GM18520 (cell line): ENCODE results near the gene KCNMA1.

Source experiments
- ATAC-seq: cut with Tn5 transposase; IDR thresholded peaks from one replicate; pipeline ENCODE4 v1.9.1; 2021; ENCODE audit not compliant: unreplicated experiment

KCNMA1 gene

GRCh38 chr10:76864922-76865321, 772.7 kb downstream of the KCNMA1 start:
- no peak for ATAC-seq

DNA sequence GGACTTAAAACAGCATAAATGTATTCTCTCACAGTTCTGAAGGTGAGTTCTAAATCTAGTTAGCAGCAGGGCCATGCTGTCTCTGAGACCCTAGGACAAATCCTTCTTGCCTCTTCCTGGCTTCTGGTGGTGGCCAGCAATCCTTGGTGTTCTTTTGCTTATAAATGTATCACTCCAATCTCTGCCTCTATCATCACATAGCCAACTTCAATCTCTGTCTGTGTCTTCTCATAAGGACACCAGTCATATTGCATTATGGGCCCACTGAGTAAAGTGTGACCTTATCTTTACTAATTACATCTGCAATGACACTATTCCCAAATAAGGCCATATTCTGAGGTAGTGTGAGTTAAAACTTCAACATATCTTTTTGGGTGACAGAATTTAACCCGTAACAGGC, 778.9 kb downstream of the KCNMA1 start:
- ATAC-seq: no peak

DNA sequence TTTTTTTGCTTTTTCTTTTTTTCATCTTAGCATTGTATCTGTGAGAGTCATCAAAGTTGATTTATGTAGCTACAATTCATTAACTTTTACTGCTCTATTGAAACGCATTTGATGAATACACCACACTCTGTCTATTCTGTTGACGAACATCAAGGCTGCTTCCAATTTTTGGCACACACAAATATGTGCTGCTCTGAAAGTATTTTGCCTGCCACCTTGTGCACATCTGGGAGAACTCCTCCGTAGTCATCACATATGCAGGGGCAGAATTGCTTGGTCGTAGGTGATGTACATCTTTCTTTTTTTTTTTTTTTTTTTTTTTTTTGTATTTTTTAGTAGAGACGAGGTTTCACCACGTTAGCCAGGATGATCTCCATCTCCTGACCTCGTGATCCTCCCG, 796.8 kb downstream of the KCNMA1 start:
- no peak for ATAC-seq

- ATAC-seq: no peak
Measured at GRCh38 chr10:76839276-76839675, 798.3 kb downstream of the KCNMA1 start.

- no peak for ATAC-seq
Measured at GRCh38 chr10:76830218-76830617, 807.4 kb downstream of the KCNMA1 start.

- no peak for ATAC-seq
Measured at GRCh38 chr10:76829724-76830123, 807.9 kb downstream of the KCNMA1 start.
